ENCODE measurements around the gene NOP14.
"Not testable (repeated sequence)": the region's sequence is repeated elsewhere in the genome, so short reads cannot be mapped to it uniquely, and the experiment has no call there.

NOP14 gene

GRCh38 chr4:2961421-2961810 is 1.8 kb downstream of the NOP14 start:
- no peak for DNase-seq

- DNase-seq = not testable (repeated sequence)
Measured at GRCh38 chr4:2960450-2960849, 2.8 kb downstream of the NOP14 start.

GRCh38 chr4:2958446-2958845 is 4.8 kb downstream of the NOP14 start:
- no peak for DNase-seq

GRCh38 chr4:2955186-2956044 is 7.8 kb downstream of the NOP14 start:
- not testable (repeated sequence) for DNase-seq

GRCh38 chr4:2954358-2955185 is 8.6 kb downstream of the NOP14 start:
- no peak for DNase-seq

GRCh38 chr4:2953496-2953895 is 9.7 kb downstream of the NOP14 start:
- DNase-seq = no peak

- no peak for DNase-seq
Measured at GRCh38 chr4:2950221-2950989, 12.8 kb downstream of the NOP14 start.

- no peak for DNase-seq
Measured at GRCh38 chr4:2949782-2950125, 13.5 kb downstream of the NOP14 start.

GRCh38 chr4:2948895-2949781 is 14.1 kb downstream of the NOP14 start:
- DNase-seq = no peak

GRCh38 chr4:2947926-2948325 is 15.3 kb downstream of the NOP14 start:
- no peak for DNase-seq

- no peak for DNase-seq
Measured at GRCh38 chr4:2946812-2947600, 16.2 kb downstream of the NOP14 start.

GRCh38 chr4:2945619-2946604 is 17.3 kb downstream of the NOP14 start:
- DNase-seq = not testable (repeated sequence)

- DNase-seq = no peak
Measured at GRCh38 chr4:2944586-2945526, 18.4 kb downstream of the NOP14 start.

GRCh38 chr4:2944091-2944482 is 19.1 kb downstream of the NOP14 start:
- DNase-seq = no peak

GRCh38 chr4:2943364-2944090 is 19.7 kb downstream of the NOP14 start:
- DNase-seq = no peak

- DNase-seq = no peak
Measured at GRCh38 chr4:2942532-2943363, 20.5 kb downstream of the NOP14 start.

GRCh38 chr4:2942037-2942531 is 21.1 kb downstream of the NOP14 start:
- DNase-seq = no peak
